Measurements from ENCODE around the gene SPDYE2B. TPM values are rescaled to one million over a fixed set of nuclear protein-coding genes. Genes with fewer than 3 reads are reported as not detected.
"Not testable (repeated sequence)": the region's sequence is repeated elsewhere in the genome, so short reads cannot be mapped to it uniquely, and the experiment has no call there.

Gene SPDYE2B
- polyA plus RNA-seq, 2 donors: not detected

DNA sequence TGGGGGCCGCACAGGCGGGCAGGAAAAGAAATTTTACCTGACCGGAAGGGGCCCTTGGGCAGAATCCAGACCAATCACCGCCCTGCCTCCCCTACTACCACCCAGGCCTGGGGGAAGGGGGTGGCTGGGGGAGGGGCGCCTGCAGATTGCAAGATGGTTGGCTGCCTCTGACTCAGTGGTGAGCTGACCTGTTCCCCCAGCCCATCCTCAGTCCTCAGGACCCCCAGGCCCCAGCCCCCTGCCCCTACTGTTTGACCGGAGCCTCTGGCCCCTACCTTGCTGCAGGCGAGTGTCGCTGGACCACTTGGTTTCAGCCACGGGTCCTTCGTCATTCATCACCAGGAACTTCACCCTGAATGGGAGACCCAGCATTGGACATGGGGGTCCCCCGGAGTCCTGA, 11.3 kb upstream of the SPDYE2B start:
- not testable (repeated sequence) for H3K4me1 ChIP-seq (ENCODE audit: control insufficient read depth in 2 of 2, insufficient read depth in 2 of 2, low read length in 1 of 2); H3K4me3 ChIP-seq (ENCODE audit: low read depth in 1 of 2, low read length in 2 of 2); H3K36me3 ChIP-seq (ENCODE audit: control insufficient read depth in 2 of 2, insufficient read depth in 2 of 2, low read length in 1 of 2); H3K27me3 ChIP-seq (ENCODE audit: control insufficient read depth in 1 of 2, insufficient read depth in 2 of 2, low read length in 2 of 2); H3K9me3 ChIP-seq (ENCODE audit: control insufficient read depth in 2 of 2, insufficient read depth in 1 of 2, low read depth in 1 of 2, low read length in 1 of 2); H3K27ac ChIP-seq (ENCODE audit: low read depth in 2 of 2, low read length in 1 of 2)
- WGBS, 2 donors: 89 to 91% methylated on average over 7 of the region's 11 CpGs

DNA sequence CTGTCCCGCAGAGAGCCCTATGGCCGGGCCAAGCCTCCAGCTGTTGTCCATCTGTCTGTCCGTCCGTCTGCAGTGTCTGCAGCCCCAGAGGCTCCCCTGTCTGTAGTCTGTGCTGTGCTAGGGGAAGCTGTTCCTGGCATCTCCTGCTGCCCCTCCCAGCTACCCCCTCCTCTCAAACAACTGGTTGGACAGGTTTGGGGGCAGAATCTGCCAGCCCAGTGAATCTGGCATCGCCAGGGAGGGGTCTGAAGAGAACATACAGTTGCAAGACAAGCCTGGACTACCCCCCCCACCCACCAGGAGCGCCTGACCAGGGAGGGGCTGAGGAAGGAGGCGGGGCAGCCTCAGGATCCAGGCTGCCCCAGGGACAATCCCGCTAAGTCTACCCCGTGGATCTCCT, 7.4 kb upstream of the SPDYE2B start, which contains the start of gene UPK3BL1:
Gene UPK3BL1 (minus strand): TSS at position 101 of the 400 bp plus-strand sequence. CDS start 50 bp downstream, at position 51.
- H3K9me3 ChIP-seq (ENCODE audit: control insufficient read depth in 2 of 2, insufficient read depth in 1 of 2, low read depth in 1 of 2, low read length in 1 of 2); H3K36me3 ChIP-seq (ENCODE audit: control insufficient read depth in 2 of 2, insufficient read depth in 2 of 2, low read length in 1 of 2): not testable (repeated sequence)
- no CpG with 5 or more reads among the region's 9 CpGs for WGBS, 2 donors

DNA sequence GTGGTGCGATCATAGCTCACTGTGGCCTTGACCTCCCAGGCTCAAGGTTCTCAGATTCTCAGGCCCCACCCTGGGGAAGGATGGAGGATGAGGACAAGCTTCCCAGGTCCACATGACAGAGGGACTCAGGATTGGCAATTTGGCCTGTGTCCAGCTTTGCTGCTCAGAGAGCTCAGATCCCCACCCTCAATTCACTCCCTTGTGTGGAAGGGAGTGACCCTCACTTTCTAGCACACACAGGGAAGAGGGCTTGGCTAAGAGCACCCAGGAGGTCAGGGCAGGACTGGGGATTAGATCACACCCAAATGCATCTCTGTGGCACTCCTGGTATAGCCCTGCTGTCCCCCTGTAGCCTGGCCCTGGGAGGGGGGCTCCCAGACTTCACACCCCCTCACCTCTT, 6.7 kb upstream of the SPDYE2B start:
- H3K4me3 ChIP-seq (ENCODE audit: low read depth in 1 of 2, low read length in 2 of 2); H3K4me1 ChIP-seq (ENCODE audit: control insufficient read depth in 2 of 2, insufficient read depth in 2 of 2, low read length in 1 of 2); H3K27me3 ChIP-seq (ENCODE audit: control insufficient read depth in 1 of 2, insufficient read depth in 2 of 2, low read length in 2 of 2); H3K27ac ChIP-seq (ENCODE audit: low read depth in 2 of 2, low read length in 1 of 2); H3K36me3 ChIP-seq (ENCODE audit: control insufficient read depth in 2 of 2, insufficient read depth in 2 of 2, low read length in 1 of 2); H3K9me3 ChIP-seq (ENCODE audit: control insufficient read depth in 2 of 2, insufficient read depth in 1 of 2, low read depth in 1 of 2, low read length in 1 of 2): not testable (repeated sequence)
- no CpG with 5 or more reads among the region's 1 CpG for WGBS, 2 donors

More for the DNA sequence above, 7.4 kb upstream of the SPDYE2B start, which contains the start of gene UPK3BL1:
- H3K4me1 ChIP-seq (ENCODE audit: control insufficient read depth in 2 of 2, insufficient read depth in 2 of 2, low read length in 1 of 2); H3K27me3 ChIP-seq (ENCODE audit: control insufficient read depth in 1 of 2, insufficient read depth in 2 of 2, low read length in 2 of 2); H3K4me3 ChIP-seq (ENCODE audit: low read depth in 1 of 2, low read length in 2 of 2); H3K27ac ChIP-seq (ENCODE audit: low read depth in 2 of 2, low read length in 1 of 2): not testable (repeated sequence)

DNA sequence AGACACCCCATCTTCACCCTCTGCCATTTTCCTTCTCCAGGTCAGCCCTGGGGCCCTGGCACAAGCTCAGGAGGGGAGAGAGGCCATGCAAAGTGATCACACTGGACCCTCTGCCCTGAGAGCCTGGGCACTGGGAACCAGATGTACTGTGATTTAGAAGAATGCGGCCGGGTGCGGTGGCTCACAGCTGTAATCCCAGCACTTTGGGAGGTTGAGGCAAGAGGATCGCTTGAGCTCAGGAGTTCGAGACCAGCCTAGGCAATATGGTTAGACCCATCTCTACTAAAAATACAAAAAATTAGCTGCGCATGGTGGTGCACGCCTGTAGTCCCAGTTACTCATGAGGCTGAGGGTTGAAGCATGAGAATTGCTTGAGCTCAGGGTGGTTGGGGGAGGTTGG, 2.3 kb upstream of the SPDYE2B start:
- not testable (repeated sequence) for H3K9me3 ChIP-seq (ENCODE audit: control insufficient read depth in 2 of 2, insufficient read depth in 1 of 2, low read depth in 1 of 2, low read length in 1 of 2); H3K27ac ChIP-seq (ENCODE audit: low read depth in 2 of 2, low read length in 1 of 2); H3K36me3 ChIP-seq (ENCODE audit: control insufficient read depth in 2 of 2, insufficient read depth in 2 of 2, low read length in 1 of 2); H3K27me3 ChIP-seq (ENCODE audit: control insufficient read depth in 1 of 2, insufficient read depth in 2 of 2, low read length in 2 of 2); H3K4me1 ChIP-seq (ENCODE audit: control insufficient read depth in 2 of 2, insufficient read depth in 2 of 2, low read length in 1 of 2); H3K4me3 ChIP-seq (ENCODE audit: low read depth in 1 of 2, low read length in 2 of 2)
- 95 to 100% methylated on average over 5 of the region's 7 CpGs for WGBS, 2 donors

DNA sequence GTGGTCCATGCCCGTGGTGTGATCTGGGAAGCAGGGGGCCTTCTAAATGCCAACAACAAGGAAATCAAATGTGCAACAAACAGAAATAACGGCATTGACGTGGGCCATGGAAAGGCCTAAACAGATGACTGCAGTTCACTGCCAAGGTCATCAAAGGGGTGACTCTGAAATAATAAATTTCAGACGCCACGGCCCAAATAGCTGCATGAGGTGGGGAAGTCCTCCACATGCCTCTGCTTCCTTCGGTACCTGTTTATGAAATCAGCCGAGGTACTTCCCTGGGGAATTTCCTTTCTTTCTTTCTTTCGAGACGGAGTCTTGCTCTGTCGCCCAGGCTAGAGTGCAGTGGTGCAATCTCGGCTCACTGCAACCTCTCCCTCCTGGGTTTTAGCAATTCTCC, 14.6 kb downstream of the SPDYE2B start:
- H3K27me3 ChIP-seq (ENCODE audit: control insufficient read depth in 1 of 2, insufficient read depth in 2 of 2, low read length in 2 of 2); H3K36me3 ChIP-seq (ENCODE audit: control insufficient read depth in 2 of 2, insufficient read depth in 2 of 2, low read length in 1 of 2): not testable (repeated sequence)
- WGBS, 2 donors: 63 to 74% methylated on average over 4 of the region's 11 CpGs

DNA sequence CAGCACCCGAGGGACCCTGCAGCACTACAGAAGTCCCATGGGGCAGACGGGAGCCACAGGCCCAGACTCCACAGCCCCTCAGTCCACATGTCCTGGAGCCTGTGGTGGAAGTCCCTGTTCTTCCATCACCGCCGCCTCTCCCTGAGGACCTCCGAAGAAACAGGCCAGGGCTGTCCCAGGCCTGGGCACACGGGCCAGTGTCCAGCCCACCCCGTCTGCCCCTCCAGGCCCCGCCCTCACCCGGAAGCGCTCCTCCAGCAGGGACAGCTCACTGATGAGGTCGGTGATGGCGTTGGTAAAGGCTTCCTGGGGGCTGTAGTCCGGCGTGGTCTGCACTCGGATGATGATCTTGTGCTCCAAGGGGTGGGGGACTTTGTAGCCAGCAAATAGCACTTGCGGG, 16.7 kb downstream of the SPDYE2B start:
- no CpG with 5 or more reads among the region's 16 CpGs for WGBS, 2 donors
- not testable (repeated sequence) for H3K4me1 ChIP-seq (ENCODE audit: control insufficient read depth in 2 of 2, insufficient read depth in 2 of 2, low read length in 1 of 2); H3K9me3 ChIP-seq (ENCODE audit: control insufficient read depth in 2 of 2, insufficient read depth in 1 of 2, low read depth in 1 of 2, low read length in 1 of 2); H3K27ac ChIP-seq (ENCODE audit: low read depth in 2 of 2, low read length in 1 of 2); H3K4me3 ChIP-seq (ENCODE audit: low read depth in 1 of 2, low read length in 2 of 2); H3K36me3 ChIP-seq (ENCODE audit: control insufficient read depth in 2 of 2, insufficient read depth in 2 of 2, low read length in 1 of 2); H3K27me3 ChIP-seq (ENCODE audit: control insufficient read depth in 1 of 2, insufficient read depth in 2 of 2, low read length in 2 of 2)

More for the DNA sequence above, 14.6 kb downstream of the SPDYE2B start:
- not testable (repeated sequence) for H3K4me1 ChIP-seq (ENCODE audit: control insufficient read depth in 2 of 2, insufficient read depth in 2 of 2, low read length in 1 of 2); H3K4me3 ChIP-seq (ENCODE audit: low read depth in 1 of 2, low read length in 2 of 2); H3K9me3 ChIP-seq (ENCODE audit: control insufficient read depth in 2 of 2, insufficient read depth in 1 of 2, low read depth in 1 of 2, low read length in 1 of 2); H3K27ac ChIP-seq (ENCODE audit: low read depth in 2 of 2, low read length in 1 of 2)

DNA sequence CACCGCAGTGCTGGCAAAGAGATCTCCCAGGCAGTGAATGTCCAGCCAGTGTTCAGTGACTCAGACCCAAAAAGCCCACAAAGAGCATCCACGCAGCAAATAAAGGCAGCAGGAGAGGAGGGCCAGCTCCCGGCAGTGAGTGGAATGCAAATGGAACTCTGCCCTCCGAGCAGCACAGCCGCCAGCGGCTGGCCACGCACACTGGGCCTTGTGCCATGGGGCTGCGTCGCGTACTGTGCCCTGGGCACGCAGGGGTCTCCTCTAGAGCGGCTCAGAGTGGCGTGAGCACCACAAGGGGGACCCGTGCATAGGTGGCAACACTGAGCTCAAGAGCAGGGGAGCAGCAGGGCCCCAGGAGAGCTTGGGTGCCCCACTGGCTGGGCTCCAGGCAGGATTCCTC, 17.4 kb downstream of the SPDYE2B start:
- H3K27me3 ChIP-seq (ENCODE audit: control insufficient read depth in 1 of 2, insufficient read depth in 2 of 2, low read length in 2 of 2); H3K4me1 ChIP-seq (ENCODE audit: control insufficient read depth in 2 of 2, insufficient read depth in 2 of 2, low read length in 1 of 2); H3K36me3 ChIP-seq (ENCODE audit: control insufficient read depth in 2 of 2, insufficient read depth in 2 of 2, low read length in 1 of 2); H3K27ac ChIP-seq (ENCODE audit: low read depth in 2 of 2, low read length in 1 of 2); H3K4me3 ChIP-seq (ENCODE audit: low read depth in 1 of 2, low read length in 2 of 2); H3K9me3 ChIP-seq (ENCODE audit: control insufficient read depth in 2 of 2, insufficient read depth in 1 of 2, low read depth in 1 of 2, low read length in 1 of 2): not testable (repeated sequence)
- 92% methylated on average over 8 to 9 of the region's 14 CpGs for WGBS, 2 donors

DNA sequence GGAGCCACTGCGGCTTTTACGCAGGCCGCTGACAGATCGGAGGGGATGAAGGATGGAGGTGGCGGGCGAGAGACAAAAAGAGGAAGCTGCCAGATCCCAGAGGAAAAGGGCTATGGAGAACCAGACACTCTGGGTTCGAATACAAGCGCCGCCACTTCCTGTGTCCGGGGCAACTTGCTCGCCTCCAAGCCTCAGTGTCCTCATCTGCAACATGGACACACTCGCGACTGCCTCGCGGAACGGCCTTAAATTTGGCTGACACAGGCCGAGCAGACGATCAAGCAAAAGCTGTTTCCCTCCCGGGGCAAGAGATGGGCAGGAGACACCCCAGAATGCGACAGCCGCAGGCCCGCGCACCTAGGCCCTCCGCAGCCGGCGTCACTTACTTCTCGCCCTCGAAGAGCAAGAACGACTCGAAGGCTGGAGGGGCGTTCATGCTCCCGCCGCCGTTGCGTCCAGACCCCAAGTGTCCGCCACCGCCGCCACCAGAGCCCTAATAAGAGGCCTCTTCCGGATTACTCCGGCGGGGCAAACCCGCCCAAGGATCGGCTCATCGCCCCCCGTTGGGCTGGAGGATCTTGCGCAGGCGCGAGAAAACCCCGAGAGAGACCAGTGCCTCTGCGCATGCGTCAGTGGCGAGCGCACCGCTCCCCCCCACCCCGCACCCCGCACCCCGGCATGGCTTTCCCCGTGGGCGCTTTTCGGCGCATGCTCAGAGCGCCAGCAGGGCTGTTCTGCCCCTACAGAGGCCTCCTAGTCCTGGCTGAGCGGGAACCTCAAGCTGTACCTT, 21.2 kb downstream of the SPDYE2B start, which contains the start of gene POLR2J2:
Gene POLR2J2 (minus strand): TSS at position 498 of the 790 bp plus-strand sequence. CDS start 62 bp downstream, at position 436.
- 0% methylated on average over 6 to 39 of the region's 63 CpGs for WGBS, 2 donors
- not testable (repeated sequence) for H3K9me3 ChIP-seq (ENCODE audit: control insufficient read depth in 2 of 2, insufficient read depth in 1 of 2, low read depth in 1 of 2, low read length in 1 of 2); H3K27ac ChIP-seq (ENCODE audit: low read depth in 2 of 2, low read length in 1 of 2); H3K36me3 ChIP-seq (ENCODE audit: control insufficient read depth in 2 of 2, insufficient read depth in 2 of 2, low read length in 1 of 2); H3K27me3 ChIP-seq (ENCODE audit: control insufficient read depth in 1 of 2, insufficient read depth in 2 of 2, low read length in 2 of 2); H3K4me1 ChIP-seq (ENCODE audit: control insufficient read depth in 2 of 2, insufficient read depth in 2 of 2, low read length in 1 of 2)
- peak within 1 kb of the TSS; percentile 42 to 44 for H3K4me3 ChIP-seq (ENCODE audit: low read depth in 1 of 2, low read length in 2 of 2)

DNA sequence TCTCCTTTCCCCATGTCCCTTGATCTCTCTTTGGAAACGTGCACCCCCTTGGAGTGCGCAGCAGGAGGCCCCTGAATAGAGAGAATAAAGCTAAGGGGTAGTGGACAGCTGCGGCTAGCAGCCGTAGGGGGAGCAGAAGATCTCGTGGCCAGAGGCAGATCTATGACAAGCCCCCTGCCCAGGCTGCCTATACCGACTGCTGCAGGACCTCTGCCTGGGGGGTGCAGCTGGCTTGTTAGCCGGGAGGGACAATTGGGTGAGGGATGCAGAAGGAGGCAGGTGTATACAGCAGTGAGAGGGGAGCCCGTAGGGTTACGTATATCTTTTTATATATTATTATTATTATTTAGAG, 21.8 kb downstream of the SPDYE2B start:
- WGBS, 2 donors: no CpG with 5 or more reads among the region's 9 CpGs
- H3K27ac ChIP-seq (ENCODE audit: low read depth in 2 of 2, low read length in 1 of 2); H3K9me3 ChIP-seq (ENCODE audit: control insufficient read depth in 2 of 2, insufficient read depth in 1 of 2, low read depth in 1 of 2, low read length in 1 of 2); H3K27me3 ChIP-seq (ENCODE audit: control insufficient read depth in 1 of 2, insufficient read depth in 2 of 2, low read length in 2 of 2); H3K4me3 ChIP-seq (ENCODE audit: low read depth in 1 of 2, low read length in 2 of 2); H3K36me3 ChIP-seq (ENCODE audit: control insufficient read depth in 2 of 2, insufficient read depth in 2 of 2, low read length in 1 of 2); H3K4me1 ChIP-seq (ENCODE audit: control insufficient read depth in 2 of 2, insufficient read depth in 2 of 2, low read length in 1 of 2): not testable (repeated sequence)

DNA sequence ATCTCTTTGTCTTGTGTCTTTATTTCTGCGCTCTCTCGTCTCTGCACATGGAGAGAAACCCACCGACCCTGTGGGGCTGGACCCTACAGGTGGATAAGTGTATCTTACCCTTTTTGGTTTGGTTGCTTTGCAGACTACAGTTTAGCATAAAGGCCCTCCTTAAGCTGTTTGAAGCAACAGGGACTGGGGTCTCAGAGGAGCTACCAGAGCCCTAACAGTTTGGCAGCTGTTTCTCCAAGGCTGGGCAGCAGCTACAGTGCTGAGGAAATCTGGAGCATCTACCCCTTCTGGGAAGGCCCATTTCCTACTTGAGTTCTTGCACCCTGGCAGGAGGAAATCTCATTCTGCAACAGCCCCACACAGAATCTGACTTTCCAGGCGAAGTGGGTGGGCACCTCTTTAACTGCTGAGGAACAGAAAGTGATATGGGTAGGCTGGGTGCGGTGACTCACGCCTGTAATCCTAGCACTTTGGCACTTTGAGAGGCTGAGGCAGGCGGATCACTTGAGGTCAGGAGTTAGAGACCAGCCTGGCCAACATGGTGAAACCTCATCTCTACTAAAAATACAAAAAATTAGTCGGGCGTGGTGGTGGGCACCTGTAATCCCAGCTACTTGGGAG, 23.4 kb downstream of the SPDYE2B start:
- H3K36me3 ChIP-seq (ENCODE audit: control insufficient read depth in 2 of 2, insufficient read depth in 2 of 2, low read length in 1 of 2); H3K4me3 ChIP-seq (ENCODE audit: low read depth in 1 of 2, low read length in 2 of 2); H3K27me3 ChIP-seq (ENCODE audit: control insufficient read depth in 1 of 2, insufficient read depth in 2 of 2, low read length in 2 of 2); H3K4me1 ChIP-seq (ENCODE audit: control insufficient read depth in 2 of 2, insufficient read depth in 2 of 2, low read length in 1 of 2); H3K27ac ChIP-seq (ENCODE audit: low read depth in 2 of 2, low read length in 1 of 2); H3K9me3 ChIP-seq (ENCODE audit: control insufficient read depth in 2 of 2, insufficient read depth in 1 of 2, low read depth in 1 of 2, low read length in 1 of 2): not testable (repeated sequence)
- no CpG with 5 or more reads among the region's 9 CpGs for WGBS, 2 donors

All from esophagus (tissue), 2 donors.